ENCODE data around the gene AXIN2. TPM values are rescaled to one million over a fixed set of nuclear protein-coding genes. Genes with fewer than 3 reads are reported as not detected.
A peak's percentile ranks its signal among the peaks of the same experiment; 100 is the strongest.
"Not testable (repeated sequence)": the region's sequence is repeated elsewhere in the genome, so short reads cannot be mapped to it uniquely, and the experiment has no call there.

Gene AXIN2
- total and polyA plus RNA-seq, 12 donors = 5.7 to 19.2 (median 11.8) TPM

DNA sequence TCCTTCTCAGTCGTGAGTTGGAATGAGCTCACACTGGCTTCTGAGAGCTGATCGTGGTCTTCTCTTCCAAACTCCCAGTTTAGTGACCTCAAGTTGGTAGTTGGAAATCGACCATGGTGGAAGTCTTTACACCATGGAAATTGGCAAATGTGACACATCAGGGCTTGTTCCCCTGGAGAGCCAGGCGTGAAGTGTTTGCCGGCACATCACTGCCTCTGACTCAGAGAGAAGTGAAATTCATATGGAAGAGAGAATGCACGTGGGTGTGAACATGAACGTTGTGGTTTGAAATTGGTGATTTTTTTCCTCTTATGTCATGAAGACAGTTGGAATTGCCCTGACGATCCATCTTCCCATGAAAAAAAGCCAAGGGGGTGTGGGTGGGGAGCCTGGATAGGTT, 47.4 kb downstream of the AXIN2 start:
- DNase-seq = no peak
- H3K27me3 ChIP-seq = peaks cover 0 to 3% (median 0%) of the 10 kb centered on the region in 7 donors
- no peaks in the 10 kb centered on the region for H3K9me3 ChIP-seq
- no peak overlapping the region for H3K4me3 ChIP-seq
- no peaks in the 10 kb centered on the region for H3K4me1 ChIP-seq
- 72 to 74% methylated on average over 8 of the region's 8 CpGs for WGBS, 2 donors
- peak in 2 of 8 donors; percentile 33 for ATAC-seq
- H3K27ac ChIP-seq = no peak overlapping the region
- TF ChIP-seq, protein P1, sequence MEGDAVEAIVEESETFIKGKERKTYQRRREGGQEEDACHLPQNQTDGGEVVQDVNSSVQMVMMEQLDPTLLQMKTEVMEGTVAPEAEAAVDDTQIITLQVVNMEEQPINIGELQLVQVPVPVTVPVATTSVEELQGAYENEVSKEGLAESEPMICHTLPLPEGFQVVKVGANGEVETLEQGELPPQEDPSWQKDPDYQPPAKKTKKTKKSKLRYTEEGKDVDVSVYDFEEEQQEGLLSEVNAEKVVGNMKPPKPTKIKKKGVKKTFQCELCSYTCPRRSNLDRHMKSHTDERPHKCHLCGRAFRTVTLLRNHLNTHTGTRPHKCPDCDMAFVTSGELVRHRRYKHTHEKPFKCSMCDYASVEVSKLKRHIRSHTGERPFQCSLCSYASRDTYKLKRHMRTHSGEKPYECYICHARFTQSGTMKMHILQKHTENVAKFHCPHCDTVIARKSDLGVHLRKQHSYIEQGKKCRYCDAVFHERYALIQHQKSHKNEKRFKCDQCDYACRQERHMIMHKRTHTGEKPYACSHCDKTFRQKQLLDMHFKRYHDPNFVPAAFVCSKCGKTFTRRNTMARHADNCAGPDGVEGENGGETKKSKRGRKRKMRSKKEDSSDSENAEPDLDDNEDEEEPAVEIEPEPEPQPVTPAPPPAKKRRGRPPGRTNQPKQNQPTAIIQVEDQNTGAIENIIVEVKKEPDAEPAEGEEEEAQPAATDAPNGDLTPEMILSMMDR (IDR thresholded peaks at IDR 0.05) = no peak
- H3K36me3 ChIP-seq = no peaks in the 10 kb centered on the region
- intact Hi-C loops (cut with DNase I) = no loop called here

DNA sequence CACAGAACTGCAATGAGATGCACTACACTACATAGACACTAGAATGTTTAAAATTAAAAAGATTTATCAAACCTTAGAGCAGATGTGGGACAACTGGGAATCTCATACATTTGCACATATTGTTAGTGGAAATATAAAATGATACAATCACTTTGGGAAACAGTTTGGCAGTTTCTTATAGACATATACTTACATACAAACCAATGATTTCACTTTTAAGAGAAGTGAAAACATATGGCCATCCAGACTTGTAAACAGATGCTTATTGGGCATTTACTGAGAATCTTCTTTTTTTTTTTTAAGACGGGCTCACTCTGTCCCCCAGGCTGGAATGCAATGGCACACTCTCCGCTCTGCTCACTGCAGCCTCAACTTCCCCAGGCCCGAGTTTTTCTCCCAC, 50.1 kb downstream of the AXIN2 start:
- Histone ChIP-seq H3K27ac (no peak overlapping the region), H3K4me3 (no peak overlapping the region), H3K27me3 (peaks cover 0 to 3% (median 0%) of the 10 kb centered on the region in 7 donors), H3K4me1 (no peaks in the 10 kb centered on the region), H3K9me3 (peaks cover 0 to 4% (median 0%) of the 10 kb centered on the region in 11 donors), H3K36me3 (no peaks in the 10 kb centered on the region)
- ATAC-seq (no peak), DNase-seq (no peak)
- 89 to 90% methylated on average over 3 of the region's 3 CpGs for WGBS, 2 donors
- intact Hi-C loops (cut with DNase I) = no loop called here
- TF ChIP-seq, protein P1 (IDR thresholded peaks at IDR 0.05) = no peak

DNA sequence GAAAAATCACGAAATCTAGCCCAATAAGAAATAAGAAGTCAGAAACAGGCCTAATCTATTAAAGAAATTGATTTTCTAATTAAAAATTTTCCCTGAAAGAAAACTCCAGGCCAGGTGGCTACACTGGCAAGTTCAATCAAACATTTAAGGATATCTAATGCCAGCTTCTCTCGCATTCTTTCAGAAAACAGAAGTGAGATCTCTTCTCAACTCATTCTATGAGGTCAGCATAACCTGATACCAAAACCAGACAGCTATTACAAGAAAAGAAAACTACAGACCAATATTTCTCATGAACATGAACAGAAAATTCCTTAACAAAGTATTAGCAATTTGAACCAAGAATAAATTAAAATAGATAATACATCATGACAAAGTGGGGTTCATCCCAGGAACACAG, 52.4 kb downstream of the AXIN2 start:
- H3K27me3 ChIP-seq = no peaks in the 10 kb centered on the region
- 69 to 76% methylated on average over 2 of the region's 2 CpGs for WGBS, 2 donors
- TF ChIP-seq, protein P1 (IDR thresholded peaks at IDR 0.05) = no peak
- H3K27ac ChIP-seq = no peak overlapping the region
- no peak for ATAC-seq
- H3K4me1 ChIP-seq = no peaks in the 10 kb centered on the region
- peaks cover 0 to 10% (median 0%) of the 10 kb centered on the region in 11 donors for H3K9me3 ChIP-seq
- intact Hi-C loops (cut with DNase I) = no loop called here
- no peak overlapping the region for H3K4me3 ChIP-seq
- no peaks in the 10 kb centered on the region for H3K36me3 ChIP-seq
- DNase-seq = no peak

DNA sequence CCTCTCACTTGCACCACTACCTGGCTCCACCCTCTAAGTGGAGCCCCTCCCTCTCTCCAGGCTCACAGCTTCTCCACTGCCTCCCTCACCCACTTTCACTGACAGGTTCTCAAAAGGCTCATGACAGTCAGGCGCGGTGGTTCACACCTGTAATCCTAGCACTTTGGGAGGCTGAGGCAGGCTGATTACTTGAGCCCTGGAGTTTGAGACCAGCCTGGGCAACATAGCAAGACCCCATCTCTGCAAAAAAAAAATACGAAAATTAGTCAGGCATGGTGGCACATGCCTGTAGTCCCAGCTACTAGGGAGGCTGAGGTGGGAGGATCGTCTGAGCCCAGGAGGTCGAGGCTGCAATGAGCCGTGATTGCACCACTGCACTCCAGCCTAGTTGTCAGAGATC, 56.8 kb downstream of the AXIN2 start:
- H3K27ac ChIP-seq; ATAC-seq; H3K4me3 ChIP-seq; intact Hi-C loops (cut with DNase I); H3K4me1 ChIP-seq; H3K36me3 ChIP-seq; H3K27me3 ChIP-seq; DNase-seq: not testable (repeated sequence)
- peaks cover 0 to 10% (median 0%) of the 10 kb centered on the region in 11 donors for H3K9me3 ChIP-seq
- 88 to 90% methylated on average over 6 of the region's 6 CpGs for WGBS, 2 donors

DNA sequence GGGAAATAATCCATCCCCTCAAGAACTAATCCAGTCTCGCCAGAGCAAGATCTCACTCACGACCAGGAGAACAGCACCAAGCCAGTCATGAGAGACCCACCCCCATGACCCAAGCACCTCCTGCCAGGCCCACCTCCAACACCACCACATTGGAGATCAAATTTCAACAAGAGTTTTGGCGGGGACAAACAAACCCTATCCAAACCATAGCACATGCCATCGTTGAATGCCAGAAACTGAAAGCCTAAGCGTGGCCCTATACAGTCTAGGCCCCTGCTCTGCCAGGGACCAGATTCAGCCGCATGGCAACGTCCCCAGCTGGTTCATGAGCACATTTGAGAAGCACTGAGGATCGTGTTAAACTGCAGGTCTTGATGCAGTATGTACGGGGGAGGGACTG, 57.3 kb downstream of the AXIN2 start:
- intact Hi-C loops (cut with DNase I) = no loop called here
- Histone ChIP-seq H3K27me3 (no peaks in the 10 kb centered on the region), H3K9me3 (peaks cover 0 to 10% (median 0%) of the 10 kb centered on the region in 11 donors), H3K36me3 (no peaks in the 10 kb centered on the region), H3K4me1 (no peaks in the 10 kb centered on the region), H3K4me3 (no peak overlapping the region), H3K27ac (no peak overlapping the region)
- ATAC-seq (no peak), DNase-seq (no peak)
- TF ChIP-seq, protein P1 (IDR thresholded peaks at IDR 0.05) = no peak
- 79 to 85% methylated on average over 9 of the region's 9 CpGs for WGBS, 2 donors
